GM12875 (cell line): ENCODE data around the gene TAS2R41.

Source experiments
- H3K4me3 ChIP-seq: one replicate; pipeline ENCODE4 v1.5.1; 2011; ENCODE audit warnings: low read depth, low read length, control low read depth
- CTCF ChIP-seq: IDR thresholded peaks from 2 replicates; pipeline ENCODE4 v1.5.1; 2011; ENCODE audit warnings: low read depth, mild to moderate bottlenecking, control low read depth, inconsistent platforms, low read length, moderate library complexity, borderline replicate concordance; ENCODE audit not compliant: insufficient read depth

Gene TAS2R41

GRCh38 chr7:143499743-143500348 is 22.2 kb downstream of the TAS2R41 start:
- H3K4me3 ChIP-seq: no peak overlapping the region
- no peak for TF ChIP-seq CTCF

GRCh38 chr7:143503261-143503660 is 25.6 kb downstream of the TAS2R41 start:
- H3K4me3 ChIP-seq: no peak overlapping the region
- no peak for TF ChIP-seq CTCF

GRCh38 chr7:143504215-143504936 is 26.7 kb downstream of the TAS2R41 start:
- TF ChIP-seq CTCF: no peak
- H3K4me3 ChIP-seq: no peak overlapping the region

- no peak for TF ChIP-seq CTCF
- H3K4me3 ChIP-seq: no peak overlapping the region
These were observed 27.2 kb downstream of the TAS2R41 start for GRCh38 chr7:143504937-143505297.

- TF ChIP-seq CTCF: no peak
- no peak overlapping the region for H3K4me3 ChIP-seq
These were observed 28.2 kb downstream of the TAS2R41 start for GRCh38 chr7:143505838-143506237.

GRCh38 chr7:143507094-143507518 is 29.4 kb downstream of the TAS2R41 start:
- TF ChIP-seq CTCF: no peak
- H3K4me3 ChIP-seq: no peak overlapping the region

- H3K4me3 ChIP-seq: no peak overlapping the region
- no peak for TF ChIP-seq CTCF
These were observed 29.9 kb downstream of the TAS2R41 start for GRCh38 chr7:143507534-143508055.
